Activated CD4-positive, alpha-beta T cell treated with anti-CD3 and anti-CD28 coated beads, Interleukin-10, Interleukin-2, amounts not matched to agents 100 ng/mL and 50 ng/mL, durations not matched to agents 16 hours and 8 hours (primary cell): ENCODE data around the gene GNAI3.
"Not testable (repeated sequence)": the region's sequence is repeated elsewhere in the genome, so short reads cannot be mapped to it uniquely, and the experiment has no call there.

Experiments
- DNase-seq: peaks from one replicate; pipeline ENCODE4 v3.0.0-alpha.2; 2020

GNAI3 gene

DNA sequence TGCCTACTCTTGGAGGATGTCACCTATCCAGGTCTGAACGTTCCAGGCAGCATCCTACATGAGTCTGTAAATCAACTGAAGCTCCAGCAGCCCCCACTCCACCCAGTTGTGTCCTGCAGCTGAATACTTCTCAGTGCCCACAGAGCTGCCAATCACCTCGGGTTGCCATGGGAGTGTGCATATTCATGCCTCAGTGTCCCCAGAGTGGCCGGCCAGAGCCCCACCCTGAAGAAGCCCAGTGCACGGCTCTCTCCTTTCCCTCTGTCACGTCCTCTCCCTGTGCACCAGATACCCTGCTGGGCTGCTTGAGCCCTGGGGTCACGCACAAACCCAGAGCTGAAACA lies 91.4 kb downstream of the GNAI3 start:
- DNase-seq: no peak

DNA sequence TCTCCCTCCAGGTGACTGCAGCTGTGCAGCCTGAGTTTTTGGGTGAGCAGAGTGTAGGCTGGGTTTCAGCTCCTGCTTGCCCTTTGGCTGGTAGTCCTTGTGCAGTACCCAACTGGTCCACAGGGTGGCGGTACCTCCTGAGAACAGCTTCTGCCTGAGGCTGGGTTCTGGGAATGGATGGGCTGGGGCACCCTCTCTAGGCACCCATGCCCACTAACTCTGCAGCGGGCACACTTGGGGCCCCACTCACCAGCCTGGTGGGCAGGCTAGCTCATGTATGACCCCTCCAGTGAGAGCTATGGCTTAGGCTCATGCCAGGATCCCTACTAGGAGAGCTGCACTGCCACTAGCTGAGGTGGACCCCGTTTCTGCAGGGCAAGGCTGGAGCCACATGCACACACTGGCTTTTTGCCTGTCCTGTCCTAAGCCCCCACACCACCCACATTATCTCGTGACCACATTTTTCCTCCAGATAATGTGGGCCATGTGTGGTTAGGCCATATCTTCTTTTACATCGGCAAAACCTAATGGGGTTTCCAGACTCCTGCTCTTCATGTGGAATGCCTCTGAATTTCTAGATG lies 92.0 kb downstream of the GNAI3 start:
- peak; percentile 90 for DNase-seq

DNA sequence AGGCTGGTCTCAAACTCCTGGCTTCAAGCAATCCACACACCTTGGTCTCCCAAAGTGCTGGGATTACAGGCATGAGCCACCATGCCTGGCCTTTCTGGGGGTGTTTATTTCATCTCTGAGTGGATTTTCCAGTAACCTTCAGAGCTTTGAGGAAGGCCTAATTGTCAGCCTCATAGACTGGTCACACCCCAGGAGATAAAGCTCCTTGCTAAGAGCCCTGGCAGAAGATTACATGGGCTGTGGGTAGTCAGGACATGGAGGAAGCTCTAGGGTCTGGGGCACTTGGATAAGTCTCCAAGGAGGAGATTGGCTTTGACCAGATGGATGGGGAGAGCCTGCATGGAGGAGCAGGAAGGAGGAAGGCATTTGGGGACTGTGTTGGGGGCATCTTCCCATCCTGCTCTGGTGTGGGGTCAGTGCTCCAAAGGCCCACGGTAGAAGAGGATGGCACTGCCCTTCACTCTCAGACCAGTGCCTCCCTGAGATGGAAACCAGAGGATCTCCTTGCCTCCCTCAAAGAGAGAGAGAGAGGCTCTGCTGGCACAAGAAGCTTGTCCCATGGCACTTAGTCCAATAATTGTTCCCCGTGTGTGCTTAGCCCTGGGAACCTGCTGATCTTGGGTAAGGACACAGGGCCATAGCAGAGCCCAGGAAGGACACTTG lies 92.8 kb downstream of the GNAI3 start:
- DNase-seq: no peak

DNA sequence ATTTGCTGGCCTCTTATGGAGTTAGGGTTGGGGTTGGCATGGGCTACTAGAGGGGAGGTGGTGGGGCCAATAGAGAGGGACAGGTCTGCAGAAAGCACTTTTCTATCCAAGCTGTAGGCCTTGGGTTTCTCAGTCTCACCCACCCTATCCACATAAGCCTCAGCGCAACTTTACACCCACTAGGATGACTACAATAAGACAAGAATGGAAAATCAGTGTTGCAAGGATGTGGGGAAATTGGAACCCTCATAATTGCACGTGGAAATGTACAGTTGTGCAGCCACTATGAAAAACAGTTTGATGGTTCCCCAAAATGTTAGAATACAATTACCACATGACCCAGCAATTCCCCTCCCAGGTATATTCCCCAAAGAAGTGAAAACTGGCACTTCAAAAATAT lies 93.4 kb downstream of the GNAI3 start:
- DNase-seq: no peak

DNA sequence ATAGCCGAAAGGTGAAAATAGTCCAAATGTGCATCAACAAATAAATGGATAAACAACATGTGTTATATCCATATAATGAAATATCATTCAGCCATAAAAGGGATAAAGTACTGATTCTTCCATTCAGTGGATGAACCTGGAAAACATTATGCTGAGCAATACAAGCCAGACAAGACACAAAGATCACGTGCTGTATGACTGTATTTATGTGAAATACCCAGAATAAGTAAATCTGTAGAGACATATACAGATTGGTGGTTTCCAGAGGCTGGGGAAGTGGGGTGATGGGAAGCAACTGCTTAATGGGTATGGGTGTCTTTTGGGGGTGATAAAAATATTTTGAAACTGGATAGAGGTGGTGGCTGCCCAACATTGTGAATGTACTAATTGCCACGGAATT lies 94.2 kb downstream of the GNAI3 start:
- no peak for DNase-seq

DNA sequence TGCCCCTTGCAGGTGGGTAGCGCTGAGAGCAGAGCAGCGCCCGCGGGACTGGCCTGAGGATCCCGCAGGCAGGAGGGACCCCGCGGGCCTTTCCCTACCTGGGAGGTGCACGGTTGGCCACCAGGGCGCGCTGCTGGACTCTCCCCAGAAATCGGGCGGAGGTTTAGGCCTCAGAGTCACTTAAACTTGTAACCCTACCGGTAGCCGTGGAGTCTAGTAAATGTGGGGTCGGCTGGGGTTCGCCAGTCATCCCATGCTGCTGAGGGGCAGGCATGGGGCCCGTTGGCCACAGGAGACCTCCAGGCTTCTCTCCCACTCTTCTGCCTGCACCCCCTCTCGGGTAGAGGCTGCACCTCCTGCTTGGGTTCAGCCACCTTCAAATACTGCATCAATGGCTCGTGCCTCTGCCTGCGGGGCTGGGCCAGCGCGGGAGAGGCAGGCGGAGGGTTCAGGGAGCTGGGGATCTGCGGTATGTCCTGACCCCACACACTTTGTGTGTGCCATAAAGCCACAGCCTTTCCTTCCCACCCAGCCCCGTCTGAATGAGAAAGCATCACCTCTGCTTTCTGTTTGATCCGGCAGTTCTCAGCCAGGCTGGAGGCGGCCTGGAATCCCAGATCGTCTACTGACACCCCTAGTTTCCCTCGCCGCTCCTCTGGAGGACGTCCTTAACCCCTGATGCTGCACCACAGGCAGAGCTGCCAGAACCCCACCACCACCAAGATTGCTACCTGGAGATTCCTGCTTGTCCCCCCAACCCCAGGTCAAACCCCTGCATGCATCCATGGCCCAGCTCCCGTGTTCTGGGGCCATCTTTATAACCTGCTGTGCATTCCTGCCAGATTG lies 95.2 kb downstream of the GNAI3 start:
- DNase-seq: peak; percentile 86

DNA sequence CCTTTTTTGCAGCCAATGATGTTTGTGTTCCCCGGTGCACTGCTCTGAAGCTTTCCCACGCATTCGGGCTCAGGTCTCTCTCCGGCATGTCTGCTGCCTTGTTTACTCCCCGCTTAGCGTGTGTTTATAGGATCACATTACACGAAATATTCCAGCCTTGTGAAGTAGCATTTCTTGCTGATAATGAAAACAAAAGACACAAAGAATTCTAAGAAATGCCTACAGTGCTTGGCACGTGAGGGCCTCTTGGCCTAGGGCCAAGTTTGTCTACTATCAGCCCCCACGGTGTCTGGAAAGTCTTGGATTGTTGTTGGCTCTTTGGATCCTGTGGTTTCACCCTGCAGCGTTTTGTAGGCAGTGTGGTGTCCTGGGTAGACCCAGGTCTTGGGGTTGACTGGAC lies 96.3 kb downstream of the GNAI3 start:
- no peak for DNase-seq

DNA sequence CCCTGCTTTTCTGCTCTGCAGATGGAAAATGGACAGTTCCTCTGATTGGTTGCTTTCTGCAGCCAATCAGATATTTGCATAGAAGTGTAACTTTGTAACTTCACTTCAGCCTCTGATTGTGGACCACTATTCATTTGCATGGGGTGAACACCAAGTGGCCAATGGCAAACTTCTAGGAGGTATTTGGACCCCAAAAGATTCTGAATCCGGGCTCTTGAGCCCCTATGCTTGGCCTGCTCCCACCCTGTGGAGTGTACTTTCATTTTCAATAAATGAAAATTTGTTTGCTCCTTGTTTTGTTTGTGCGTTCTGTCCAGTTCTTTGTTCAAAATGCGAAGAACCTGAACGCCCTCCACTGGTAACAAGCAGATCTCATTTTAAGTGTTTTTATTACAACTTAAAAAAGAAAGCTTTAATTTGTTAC lies 101.1 kb downstream of the GNAI3 start:
- DNase-seq: no peak

DNA sequence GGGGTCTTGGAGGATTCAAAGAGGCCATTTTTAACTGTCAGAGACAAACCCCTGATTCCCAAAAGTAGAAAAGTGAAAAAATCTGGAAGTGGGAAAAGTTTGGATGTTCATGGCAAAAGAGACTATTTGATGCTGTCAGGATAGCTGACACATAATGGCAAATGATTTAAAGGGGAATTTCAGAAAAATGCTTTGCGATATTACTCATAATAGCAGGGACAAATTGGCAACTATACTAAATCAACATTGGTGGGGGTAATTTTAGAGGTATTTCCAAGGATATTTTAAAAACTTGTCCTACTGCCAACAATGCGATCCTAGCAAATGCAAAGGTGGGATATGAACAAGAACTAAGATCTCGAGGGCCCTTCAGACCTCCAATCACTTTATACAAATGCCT lies 102.2 kb downstream of the GNAI3 start:
- no peak for DNase-seq

DNA sequence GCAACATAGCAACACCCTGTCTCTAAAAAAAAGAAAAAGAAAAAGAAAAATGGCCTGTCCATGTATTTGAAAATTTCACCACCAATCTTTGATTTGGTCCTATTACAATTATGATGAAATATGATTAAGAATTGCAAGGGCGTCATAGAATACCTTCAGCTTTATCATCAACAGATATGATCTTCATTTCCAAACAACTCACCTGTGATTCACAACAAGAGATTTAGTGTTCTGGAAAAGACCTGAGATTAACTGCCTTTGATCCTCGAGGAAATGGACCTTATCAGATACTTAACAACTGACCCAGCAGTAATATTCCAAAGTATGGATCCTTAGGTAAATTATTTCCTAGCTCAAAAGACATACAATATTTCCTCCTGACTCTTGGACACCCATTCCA lies 104.0 kb downstream of the GNAI3 start:
- DNase-seq: no peak

DNA sequence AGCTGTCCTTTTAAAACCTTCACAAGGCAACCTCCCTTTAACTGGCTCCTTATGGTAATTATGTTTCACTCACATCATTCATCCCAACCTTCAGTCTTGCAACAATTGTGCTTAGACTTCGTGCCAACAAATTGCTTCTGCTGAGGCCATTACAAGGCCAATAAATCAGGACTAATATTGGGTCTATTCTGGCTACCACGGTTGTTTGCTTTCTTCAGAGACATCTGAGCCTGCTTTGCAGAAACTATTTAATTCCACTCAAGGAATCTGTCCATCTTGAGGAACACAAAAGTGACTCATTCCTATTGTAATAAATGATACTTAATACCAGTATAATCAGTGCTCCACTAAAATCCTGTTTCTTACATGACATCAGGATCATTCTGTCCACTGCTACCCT lies 104.9 kb downstream of the GNAI3 start:
- DNase-seq: no peak

DNA sequence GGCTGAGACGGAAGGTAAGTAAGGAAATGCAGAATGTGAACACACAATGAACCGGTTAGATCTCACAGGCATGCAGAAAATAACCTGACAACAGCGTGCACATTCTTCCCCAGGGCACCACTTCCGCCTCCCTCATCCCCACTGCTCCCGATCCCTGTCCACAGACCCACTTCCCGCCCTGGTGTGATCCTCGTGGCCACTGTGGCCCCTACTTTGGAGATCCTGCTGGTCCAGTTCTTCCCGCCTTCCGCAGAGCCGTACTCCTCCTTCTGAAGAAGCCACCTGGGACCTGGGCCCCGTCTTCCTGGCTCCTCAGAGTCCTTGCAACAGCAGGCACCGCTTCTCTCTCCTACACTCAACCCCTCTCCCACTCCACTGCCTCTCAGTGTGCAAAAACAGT lies 106.1 kb downstream of the GNAI3 start:
- no peak for DNase-seq

DNA sequence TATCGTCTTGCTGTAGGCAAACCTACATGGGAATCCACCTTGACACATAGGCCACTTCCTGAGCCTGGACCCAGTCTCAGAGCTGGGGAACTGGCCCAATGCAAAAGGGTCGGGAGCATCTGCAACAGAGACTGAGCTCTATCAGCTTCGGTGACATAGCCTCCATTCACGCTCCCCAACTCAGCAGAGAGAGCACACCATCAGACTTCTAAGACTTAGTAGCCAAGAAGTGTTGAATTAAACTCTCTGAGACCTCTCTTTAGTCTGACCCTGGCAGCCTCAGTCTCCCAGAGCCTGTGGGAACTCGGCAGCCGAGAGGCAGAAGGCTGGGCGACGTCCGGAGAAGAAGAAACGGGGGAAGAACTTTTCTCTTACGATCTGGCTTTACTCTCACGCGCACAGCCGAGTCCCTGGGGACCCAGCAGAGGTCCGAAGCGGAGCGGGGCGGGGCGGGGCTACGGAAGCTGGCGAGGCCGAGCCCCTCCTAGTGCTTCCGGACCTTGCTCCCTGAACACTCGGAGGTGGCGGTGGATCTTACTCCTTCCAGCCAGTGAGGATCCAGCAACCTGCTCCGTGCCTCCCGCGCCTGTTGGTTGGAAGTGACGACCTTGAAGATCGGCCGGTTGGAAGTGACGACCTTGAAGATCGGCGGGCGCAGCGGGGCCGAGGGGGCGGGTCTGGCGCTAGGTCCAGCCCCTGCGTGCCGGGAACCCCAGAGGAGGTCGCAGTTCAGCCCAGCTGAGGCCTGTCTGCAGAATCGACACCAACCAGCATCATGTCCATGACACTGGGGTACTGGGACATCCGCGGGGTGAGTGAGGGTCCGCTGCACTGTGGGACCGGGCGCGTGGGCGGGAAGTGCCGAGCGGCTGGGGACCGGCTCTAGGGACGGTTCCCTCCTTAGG lies 107.5 kb downstream of the GNAI3 start, which contains the start of gene GSTM4:
Gene GSTM4 (plus strand): TSS at position 485 of the 905 bp plus-strand sequence. CDS start 291 bp downstream, at position 776.
- DNase-seq: peak; percentile 74

DNA sequence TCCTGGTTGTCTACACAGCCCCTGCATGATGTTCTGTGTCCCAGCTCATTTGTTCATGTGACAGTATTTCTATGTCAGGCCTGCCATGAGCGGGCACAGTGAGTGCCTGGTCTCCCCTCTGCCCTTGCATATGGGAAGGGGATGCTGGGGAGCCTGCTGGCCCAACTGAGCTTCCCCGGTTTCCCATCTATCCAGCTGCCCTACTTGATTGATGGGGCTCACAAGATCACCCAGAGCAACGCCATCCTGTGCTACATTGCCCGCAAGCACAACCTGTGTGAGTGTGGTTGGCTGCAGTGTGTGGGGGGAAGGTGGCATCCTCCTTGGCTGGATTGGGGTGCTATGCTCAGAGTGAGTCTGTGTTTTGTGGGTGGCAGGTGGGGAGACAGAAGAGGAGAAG lies 109.0 kb downstream of the GNAI3 start:
- no peak for DNase-seq

DNA sequence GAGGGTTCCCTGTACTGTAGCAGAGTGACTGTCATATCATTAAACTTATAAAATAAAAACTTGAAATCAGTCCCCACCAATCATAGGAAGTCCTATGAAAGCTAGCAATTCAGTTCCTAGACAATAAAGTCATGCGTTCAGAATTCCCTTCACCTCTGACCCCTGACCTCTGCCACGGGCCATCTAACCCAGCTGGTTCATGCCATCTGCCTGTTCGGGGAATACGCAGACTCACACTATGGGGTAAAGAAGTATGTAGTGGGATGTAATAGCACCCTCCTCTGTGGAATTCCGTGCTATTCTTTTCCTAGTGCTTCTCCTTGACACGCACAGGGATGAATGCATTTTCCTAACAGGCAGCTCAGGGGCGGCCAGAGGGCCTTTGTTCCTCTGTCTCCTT lies 109.6 kb downstream of the GNAI3 start:
- DNase-seq: no peak

DNA sequence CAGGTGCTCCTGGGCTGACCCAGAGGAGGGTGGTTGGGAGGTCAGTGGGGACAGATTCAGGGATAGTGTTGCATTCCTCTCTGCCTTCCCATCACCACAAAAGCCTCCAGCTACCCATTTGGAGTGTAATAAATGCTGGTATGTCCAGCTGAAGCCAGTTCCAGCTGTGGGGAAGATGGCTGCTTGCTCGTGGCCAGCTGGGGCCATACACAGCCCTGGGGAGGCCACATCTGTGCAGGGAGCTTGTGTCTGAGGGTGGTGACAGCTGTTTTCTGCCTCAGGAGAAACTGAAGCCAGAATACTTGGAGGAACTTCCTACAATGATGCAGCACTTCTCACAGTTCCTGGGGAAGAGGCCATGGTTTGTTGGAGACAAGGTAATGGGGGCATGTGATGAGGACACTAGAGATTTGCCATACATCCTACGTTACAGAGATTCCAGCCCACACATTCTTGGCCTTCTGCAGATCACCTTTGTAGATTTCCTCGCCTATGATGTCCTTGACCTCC lies 110.2 kb downstream of the GNAI3 start:
- DNase-seq: no peak

DNA sequence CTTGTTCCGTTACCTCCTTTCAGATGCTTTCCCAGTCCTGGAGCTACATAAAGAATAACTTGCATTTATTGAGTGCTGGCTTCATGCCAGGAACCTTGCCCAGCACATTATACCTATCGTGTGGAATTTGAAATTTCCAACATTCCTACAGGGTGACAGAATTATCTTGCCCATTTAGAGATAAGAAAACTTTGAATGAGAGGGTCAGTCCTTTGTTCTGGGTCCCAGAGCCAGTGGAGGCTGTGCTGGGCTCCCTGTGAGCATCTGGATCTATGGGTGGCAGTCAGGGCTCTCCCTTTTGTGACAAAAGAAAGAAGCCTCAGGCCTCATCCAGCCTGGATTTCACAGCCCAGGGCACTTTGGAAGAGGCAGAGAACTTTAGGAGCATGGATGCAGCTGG lies 110.7 kb downstream of the GNAI3 start:
- DNase-seq: no peak

DNA sequence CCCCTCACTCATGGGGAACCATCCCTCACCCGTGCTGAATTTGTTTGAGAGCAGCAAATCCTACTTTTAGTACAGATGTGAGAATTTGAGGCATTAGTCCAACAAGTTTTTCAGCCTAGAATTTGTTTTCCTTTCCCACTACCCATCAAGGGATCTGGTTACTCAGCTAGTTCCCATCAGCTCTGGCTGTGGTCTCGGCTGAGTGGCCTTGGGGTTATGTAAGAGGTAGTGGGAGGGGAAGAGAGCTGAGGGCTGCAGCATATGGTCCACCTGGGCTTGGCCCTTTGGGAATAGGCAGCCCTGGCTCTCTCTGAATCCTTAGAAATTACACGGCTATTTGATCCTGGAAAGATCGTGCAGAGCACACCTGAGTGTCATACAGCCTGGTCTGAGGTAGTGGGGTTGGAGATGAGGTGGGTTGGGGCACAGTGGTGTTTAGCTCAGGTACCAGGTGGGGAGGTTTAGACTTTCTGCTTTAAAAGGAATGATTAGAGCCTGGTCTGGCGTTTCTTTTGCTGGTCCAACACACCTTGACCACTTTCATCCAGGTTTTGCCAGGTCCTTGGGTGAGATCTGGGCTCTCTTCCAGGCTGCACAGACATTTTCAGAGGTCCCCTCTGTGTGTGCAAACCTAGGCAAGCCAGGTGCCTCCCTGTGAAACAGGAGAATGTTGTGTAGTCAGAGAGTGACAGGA lies 111.7 kb downstream of the GNAI3 start:
- DNase-seq: no peak

DNA sequence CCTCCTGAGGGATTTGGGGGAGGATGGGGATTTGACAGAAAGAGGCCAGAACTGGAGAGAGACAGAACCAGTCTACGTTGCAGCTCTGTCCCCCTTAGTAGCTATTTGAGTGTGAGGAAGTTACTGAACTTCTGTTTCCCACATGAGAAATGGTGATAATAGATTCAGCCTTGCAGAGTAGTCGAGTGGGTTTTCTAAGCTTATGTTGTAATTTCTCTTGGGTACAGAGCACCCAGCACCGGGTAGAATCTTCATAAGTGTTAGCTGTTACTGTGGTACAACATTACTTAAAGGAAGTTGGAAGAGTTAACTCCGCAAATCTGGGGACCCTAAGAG lies 112.2 kb downstream of the GNAI3 start:
- DNase-seq: not testable (repeated sequence)

DNA sequence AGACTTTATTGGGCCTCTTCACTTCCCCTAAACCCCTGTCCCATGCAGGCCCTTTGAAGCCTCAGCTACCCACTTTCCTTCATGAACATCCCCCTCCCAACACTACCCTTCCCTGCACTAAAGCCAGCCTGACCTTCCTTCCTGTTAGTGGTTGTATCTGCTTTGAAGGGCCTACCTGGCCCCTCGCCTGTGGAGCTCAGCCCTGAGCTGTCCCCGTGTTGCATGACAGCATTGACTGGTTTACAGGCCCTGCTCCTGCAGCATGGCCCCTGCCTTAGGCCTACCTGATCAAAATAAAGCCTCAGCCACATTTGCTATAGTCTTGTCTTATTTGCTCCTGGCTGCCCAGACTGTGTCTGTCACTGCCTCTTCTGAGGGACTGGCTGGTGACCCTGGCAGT lies 113.0 kb downstream of the GNAI3 start:
- no peak for DNase-seq

DNA sequence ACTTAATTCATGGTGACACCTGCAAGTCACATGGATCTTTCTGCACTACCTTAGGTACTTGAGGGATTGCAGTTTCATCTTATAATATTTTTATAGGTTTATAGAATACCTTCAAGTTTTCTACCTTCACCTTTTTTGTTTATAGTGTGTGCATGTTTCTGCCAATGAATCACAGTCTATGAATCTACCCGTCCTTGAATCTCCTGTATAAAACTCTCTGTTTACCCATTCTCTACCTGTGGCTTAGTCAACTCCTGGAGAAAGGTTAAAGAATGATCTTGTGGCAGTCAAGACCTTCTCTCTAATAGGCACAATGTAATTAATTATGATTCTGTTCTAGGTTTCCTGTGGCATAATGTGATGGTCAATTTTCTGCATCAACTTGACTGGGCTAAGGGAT lies 116.3 kb downstream of the GNAI3 start:
- DNase-seq: no peak

DNA sequence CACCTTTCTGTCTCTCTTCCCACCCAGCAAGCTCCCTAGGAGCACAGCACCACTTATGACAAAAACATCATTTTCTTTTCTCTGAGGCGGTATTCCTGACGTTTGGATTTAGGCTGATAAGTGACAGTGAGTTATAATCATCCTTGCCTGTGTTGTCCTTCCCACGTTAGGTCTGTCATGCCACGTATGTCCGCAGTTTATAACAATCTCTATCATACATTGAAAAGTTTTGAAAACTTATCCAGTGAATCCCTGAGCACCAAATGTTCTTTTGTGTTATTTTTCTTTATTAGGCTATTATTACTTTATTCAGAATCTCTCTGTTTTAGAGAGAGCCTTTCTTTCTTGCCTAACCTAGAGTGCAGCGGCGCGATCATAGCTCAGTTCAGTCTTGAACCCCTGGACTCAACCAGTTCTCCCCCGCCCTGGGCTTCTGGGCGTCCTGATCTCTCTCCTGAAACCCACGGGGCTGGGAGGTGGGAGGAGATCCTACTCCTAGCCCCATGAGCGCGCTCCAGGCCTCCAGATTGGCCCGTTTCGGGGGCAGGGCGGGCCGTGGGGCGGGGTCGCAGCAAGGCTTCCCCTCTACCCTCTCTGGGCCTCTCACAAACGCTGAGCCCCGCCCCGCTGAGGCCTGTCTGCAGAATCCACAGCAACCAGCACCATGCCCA lies 119.2 kb downstream of the GNAI3 start, which contains the start of gene GSTM2:
Gene GSTM2 (plus strand): TSS at position 606 of the 671 bp plus-strand sequence. CDS start 59 bp downstream, at position 665.
- peak; percentile 83 for DNase-seq
